Measurements from ENCODE around the gene TEPSIN.

DNA sequence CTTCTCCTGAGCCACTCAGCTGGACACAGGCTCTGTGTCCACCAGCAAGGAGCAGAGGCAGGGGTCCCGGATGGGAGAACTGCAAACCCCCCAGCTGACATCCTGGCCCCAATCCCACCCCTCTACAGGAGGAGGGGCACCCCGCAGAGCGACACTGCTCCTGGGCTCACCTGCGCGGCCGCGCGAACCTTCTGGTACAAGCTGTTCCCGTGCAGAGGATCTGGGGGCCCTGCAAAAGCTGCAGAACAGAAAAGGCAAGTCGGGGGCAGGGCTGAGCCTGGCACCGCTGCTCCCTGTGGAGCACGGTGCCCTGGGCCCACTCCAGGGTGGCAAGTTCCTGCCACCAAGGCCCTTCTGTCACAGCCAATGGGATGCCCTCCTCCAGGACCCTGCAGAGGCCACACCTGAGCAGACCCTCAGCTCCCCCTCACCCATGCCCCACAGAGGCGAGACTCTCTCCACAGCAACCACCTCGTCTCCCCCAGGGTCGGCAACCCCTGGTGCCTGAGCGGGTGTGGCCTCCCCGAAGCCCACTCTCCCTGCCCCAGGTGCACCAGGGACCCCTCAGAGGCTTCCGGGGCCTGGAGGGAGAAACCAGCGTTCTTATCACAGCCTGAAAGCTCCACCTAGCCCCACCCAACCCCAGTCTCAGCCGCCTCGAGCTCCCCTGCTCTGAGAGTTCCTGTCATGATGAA, 4.9 kb downstream of the TEPSIN start:
- TF ChIP-seq, protein P1, sequence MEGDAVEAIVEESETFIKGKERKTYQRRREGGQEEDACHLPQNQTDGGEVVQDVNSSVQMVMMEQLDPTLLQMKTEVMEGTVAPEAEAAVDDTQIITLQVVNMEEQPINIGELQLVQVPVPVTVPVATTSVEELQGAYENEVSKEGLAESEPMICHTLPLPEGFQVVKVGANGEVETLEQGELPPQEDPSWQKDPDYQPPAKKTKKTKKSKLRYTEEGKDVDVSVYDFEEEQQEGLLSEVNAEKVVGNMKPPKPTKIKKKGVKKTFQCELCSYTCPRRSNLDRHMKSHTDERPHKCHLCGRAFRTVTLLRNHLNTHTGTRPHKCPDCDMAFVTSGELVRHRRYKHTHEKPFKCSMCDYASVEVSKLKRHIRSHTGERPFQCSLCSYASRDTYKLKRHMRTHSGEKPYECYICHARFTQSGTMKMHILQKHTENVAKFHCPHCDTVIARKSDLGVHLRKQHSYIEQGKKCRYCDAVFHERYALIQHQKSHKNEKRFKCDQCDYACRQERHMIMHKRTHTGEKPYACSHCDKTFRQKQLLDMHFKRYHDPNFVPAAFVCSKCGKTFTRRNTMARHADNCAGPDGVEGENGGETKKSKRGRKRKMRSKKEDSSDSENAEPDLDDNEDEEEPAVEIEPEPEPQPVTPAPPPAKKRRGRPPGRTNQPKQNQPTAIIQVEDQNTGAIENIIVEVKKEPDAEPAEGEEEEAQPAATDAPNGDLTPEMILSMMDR (IDR thresholded peaks at IDR 0.05): no peak
- TF ChIP-seq ZFX (IDR thresholded peaks at IDR 0.05; ENCODE audit: borderline replicate concordance): no peak
